SK-N-SH treated with all-trans-retinoic acid at 6 μM for 48 hours (cell line): Measurements from ENCODE around the gene MED20.

Source experiments
- ARNTL ChIP-seq: fragments of 450-650 bp; formaldehyde crosslinking; IDR thresholded peaks from 2 replicates; pipeline ENCODE4 v1.5.0; 2020; ENCODE audit warnings: low read depth, mild to moderate bottlenecking, moderate library complexity, borderline replicate concordance
- RARB ChIP-seq: fragments of 250-450 bp; sonication (Bioruptor Pico); IDR thresholded peaks from 2 replicates; pipeline ENCODE4 v1.8.0; 2021; ENCODE audit warnings: mild to moderate bottlenecking, moderate library complexity
- ZFP3 ChIP-seq: fragments of 250-450 bp; sonication (Bioruptor Pico); IDR thresholded peaks from 2 replicates; pipeline ENCODE4 v1.5.0; 2020; ENCODE audit warnings: mild to moderate bottlenecking, moderate library complexity
- ZFP30 ChIP-seq: fragments of 450-650 bp; formaldehyde crosslinking; IDR thresholded peaks from 2 replicates; pipeline ENCODE4 v1.5.0; 2022; ENCODE audit warnings: mild to moderate bottlenecking, moderate library complexity
- TF ChIP-seq, protein P1 (sequence below): fragments of 250-450 bp; sonication (Bioruptor Pico); IDR thresholded peaks from 2 replicates; pipeline ENCODE4 v1.5.0; 2020; ENCODE audit warnings: mild to moderate bottlenecking, moderate library complexity
- TF ChIP-seq, protein P2 (sequence below): fragments of 250-450 bp; sonication (Bioruptor Pico); IDR thresholded peaks from 2 replicates; pipeline ENCODE4 v1.5.1; 2020; ENCODE audit warnings: low read depth, mild to moderate bottlenecking, moderate library complexity
- TF ChIP-seq, protein P3 (sequence below): fragments of 250-450 bp; sonication (Bioruptor Pico); IDR thresholded peaks from 2 replicates; pipeline ENCODE4 v1.8.0; 2020; ENCODE audit warnings: mild to moderate bottlenecking, moderate library complexity, borderline replicate concordance

DNA sequence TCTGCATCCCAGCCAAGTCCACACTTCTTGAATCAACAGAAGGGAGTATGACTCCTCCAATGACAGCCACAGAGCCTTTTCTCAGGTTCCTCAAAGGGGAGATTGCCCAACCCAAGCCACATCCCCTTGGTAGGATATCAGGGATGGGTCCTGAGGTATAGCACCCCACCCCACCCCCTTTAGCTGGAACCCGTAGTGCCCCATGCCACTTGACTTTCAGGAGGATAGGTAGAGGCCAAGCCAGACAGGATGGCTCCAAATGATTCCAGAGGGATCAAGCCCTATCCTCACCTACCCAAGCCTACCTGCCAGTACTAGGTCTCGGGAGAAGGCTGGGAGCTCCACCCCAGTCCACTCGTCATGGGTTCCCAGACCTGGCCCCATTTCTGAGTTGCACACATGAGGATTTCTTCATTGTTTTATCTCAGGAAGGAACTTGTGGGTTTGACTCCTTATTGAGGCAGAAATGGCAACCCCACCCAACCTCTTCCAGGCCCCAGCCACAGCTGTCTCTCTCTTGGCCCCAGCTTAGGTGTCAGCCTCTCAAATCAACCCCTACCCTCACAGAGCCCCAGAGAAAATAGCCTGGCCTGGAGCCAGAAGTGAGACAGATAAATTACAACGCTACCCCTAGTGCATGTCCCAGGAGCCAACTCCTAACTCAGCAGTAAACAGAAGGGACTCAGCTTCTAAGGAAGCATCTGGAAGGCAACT lies 17.1 kb upstream of the MED20 start:
- TF ChIP-seq, protein P1, sequence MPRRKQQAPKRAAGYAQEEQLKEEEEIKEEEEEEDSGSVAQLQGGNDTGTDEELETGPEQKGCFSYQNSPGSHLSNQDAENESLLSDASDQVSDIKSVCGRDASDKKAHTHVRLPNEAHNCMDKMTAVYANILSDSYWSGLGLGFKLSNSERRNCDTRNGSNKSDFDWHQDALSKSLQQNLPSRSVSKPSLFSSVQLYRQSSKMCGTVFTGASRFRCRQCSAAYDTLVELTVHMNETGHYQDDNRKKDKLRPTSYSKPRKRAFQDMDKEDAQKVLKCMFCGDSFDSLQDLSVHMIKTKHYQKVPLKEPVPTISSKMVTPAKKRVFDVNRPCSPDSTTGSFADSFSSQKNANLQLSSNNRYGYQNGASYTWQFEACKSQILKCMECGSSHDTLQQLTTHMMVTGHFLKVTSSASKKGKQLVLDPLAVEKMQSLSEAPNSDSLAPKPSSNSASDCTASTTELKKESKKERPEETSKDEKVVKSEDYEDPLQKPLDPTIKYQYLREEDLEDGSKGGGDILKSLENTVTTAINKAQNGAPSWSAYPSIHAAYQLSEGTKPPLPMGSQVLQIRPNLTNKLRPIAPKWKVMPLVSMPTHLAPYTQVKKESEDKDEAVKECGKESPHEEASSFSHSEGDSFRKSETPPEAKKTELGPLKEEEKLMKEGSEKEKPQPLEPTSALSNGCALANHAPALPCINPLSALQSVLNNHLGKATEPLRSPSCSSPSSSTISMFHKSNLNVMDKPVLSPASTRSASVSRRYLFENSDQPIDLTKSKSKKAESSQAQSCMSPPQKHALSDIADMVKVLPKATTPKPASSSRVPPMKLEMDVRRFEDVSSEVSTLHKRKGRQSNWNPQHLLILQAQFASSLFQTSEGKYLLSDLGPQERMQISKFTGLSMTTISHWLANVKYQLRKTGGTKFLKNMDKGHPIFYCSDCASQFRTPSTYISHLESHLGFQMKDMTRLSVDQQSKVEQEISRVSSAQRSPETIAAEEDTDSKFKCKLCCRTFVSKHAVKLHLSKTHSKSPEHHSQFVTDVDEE (CRISPR knock-in tag), result no peak
- TF ChIP-seq RARB (CRISPR knock-in tag) (no peak), ZFP30 (CRISPR knock-in tag) (no peak), ARNTL (no peak), ZFP3 (CRISPR knock-in tag) (no peak)
- TF ChIP-seq, protein P2, sequence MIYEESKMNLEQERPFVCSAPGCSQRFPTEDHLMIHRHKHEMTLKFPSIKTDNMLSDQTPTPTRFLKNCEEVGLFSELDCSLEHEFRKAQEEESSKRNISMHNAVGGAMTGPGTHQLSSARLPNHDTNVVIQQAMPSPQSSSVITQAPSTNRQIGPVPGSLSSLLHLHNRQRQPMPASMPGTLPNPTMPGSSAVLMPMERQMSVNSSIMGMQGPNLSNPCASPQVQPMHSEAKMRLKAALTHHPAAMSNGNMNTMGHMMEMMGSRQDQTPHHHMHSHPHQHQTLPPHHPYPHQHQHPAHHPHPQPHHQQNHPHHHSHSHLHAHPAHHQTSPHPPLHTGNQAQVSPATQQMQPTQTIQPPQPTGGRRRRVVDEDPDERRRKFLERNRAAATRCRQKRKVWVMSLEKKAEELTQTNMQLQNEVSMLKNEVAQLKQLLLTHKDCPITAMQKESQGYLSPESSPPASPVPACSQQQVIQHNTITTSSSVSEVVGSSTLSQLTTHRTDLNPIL (CRISPR knock-in tag), result no peak
- TF ChIP-seq, protein P3, sequence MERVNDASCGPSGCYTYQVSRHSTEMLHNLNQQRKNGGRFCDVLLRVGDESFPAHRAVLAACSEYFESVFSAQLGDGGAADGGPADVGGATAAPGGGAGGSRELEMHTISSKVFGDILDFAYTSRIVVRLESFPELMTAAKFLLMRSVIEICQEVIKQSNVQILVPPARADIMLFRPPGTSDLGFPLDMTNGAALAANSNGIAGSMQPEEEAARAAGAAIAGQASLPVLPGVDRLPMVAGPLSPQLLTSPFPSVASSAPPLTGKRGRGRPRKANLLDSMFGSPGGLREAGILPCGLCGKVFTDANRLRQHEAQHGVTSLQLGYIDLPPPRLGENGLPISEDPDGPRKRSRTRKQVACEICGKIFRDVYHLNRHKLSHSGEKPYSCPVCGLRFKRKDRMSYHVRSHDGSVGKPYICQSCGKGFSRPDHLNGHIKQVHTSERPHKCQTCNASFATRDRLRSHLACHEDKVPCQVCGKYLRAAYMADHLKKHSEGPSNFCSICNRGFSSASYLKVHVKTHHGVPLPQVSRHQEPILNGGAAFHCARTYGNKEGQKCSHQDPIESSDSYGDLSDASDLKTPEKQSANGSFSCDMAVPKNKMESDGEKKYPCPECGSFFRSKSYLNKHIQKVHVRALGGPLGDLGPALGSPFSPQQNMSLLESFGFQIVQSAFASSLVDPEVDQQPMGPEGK (CRISPR knock-in tag), result no peak
